PC-9 (cell line): Measurements from ENCODE around the gene NF1. TPM values are rescaled to one million over a fixed set of nuclear protein-coding genes. Genes with fewer than 3 reads are reported as not detected.

Source experiments
- BruUV-seq: library from RNA; stranded (reverse); fragments of 400-500 nt; replicated peaks from 2 replicates; lab custom pipeline; 2021; lab: Mats Ljungman, UMichigan
- CTCF ChIA-PET: fragments of 300-600 bp; sonication (Branson Sonifier 250); formaldehyde crosslinking; loops from one replicate; lab custom pipeline; 2022; ENCODE audit warnings: antibody characterized with exemption; lab: Charles Lee
- POLR2A ChIA-PET: fragments of 300-600 bp; sonication (Branson Sonifier 250); formaldehyde crosslinking; loops from one replicate; lab custom pipeline; 2022; ENCODE audit warnings: antibody characterized with exemption; ENCODE audit not compliant: unreplicated experiment; lab: Charles Lee
- DNase-seq, 2 experiments: peaks; one replicate each; pipeline versions ENCODE4 v3.0.0 to v3.0.0-alpha.2; 2015 to 2022; ENCODE audit warnings: mixed read lengths in 1 of 2
- H2AFZ ChIP-seq: fragments of 200-600 bp; sonication (generic); 2 replicates; pipeline ENCODE4 v1.8.1; 2017; ENCODE audit warnings: antibody characterized with exemption
- H3F3A ChIP-seq: fragments of 200-600 bp; sonication (generic); 2 replicates; pipeline ENCODE4 v1.8.1; 2017; ENCODE audit warnings: antibody characterized with exemption, mild to moderate bottlenecking, low read depth; ENCODE audit not compliant: insufficient read depth
- H3K27ac ChIP-seq: fragments of 200-600 bp; sonication (generic); 2 replicates; pipeline ENCODE4 v1.6.1; 2016; ENCODE audit warnings: mixed run types
- H3K27me3 ChIP-seq: fragments of 200-600 bp; sonication (generic); 2 replicates; pipeline ENCODE4 v1.6.1; 2016; ENCODE audit warnings: low read depth, mixed run types; ENCODE audit not compliant: insufficient read depth
- H3K36me3 ChIP-seq: fragments of 200-600 bp; sonication (generic); 2 replicates; pipeline ENCODE4 v1.6.1; 2016; ENCODE audit warnings: low read depth, mixed run types
- H3K4me1 ChIP-seq: fragments of 200-600 bp; sonication (generic); replicated peaks from 2 replicates; pipeline ENCODE4 v1.6.1; 2016; ENCODE audit warnings: mixed run types; ENCODE audit not compliant: insufficient read depth
- H3K4me2 ChIP-seq: fragments of 200-600 bp; sonication (generic); 2 replicates; pipeline ENCODE4 v1.6.1; 2017; ENCODE audit warnings: mixed run types
- H3K4me3 ChIP-seq: fragments of 200-600 bp; sonication (generic); 2 replicates; pipeline ENCODE4 v1.6.1; 2016; ENCODE audit warnings: mixed run types
- H3K79me2 ChIP-seq: fragments of 200-600 bp; sonication (generic); 2 replicates; pipeline ENCODE4 v1.6.1; 2017; ENCODE audit warnings: low read depth, mixed run types
- H3K9me2 ChIP-seq: fragments of 200-600 bp; sonication (generic); 2 replicates; pipeline ENCODE4 v1.8.1; 2017; ENCODE audit warnings: mild to moderate bottlenecking; ENCODE audit not compliant: insufficient read depth
- H3K9me3 ChIP-seq: fragments of 200-600 bp; sonication (generic); 2 replicates; pipeline ENCODE4 v1.8.1; 2016; ENCODE audit warnings: low read depth; ENCODE audit not compliant: insufficient read depth
- H4K20me1 ChIP-seq: fragments of 200-600 bp; sonication (generic); 2 replicates; pipeline ENCODE4 v1.8.1; 2017; ENCODE audit not compliant: insufficient read depth
- CTCF ChIP-seq: fragments of 200-600 bp; sonication (generic); conservative IDR thresholded peaks from 2 replicates; pipeline ENCODE4 v1.6.1; 2017; ENCODE audit warnings: mixed run types, antibody characterized with exemption, mild to moderate bottlenecking, moderate library complexity
- EZH2 ChIP-seq: fragments of 200-600 bp; sonication (generic); IDR thresholded peaks from 2 replicates; pipeline ENCODE4 v1.8.0; 2017; ENCODE audit warnings: antibody characterized with exemption, low read depth
- intact Hi-C: fragments of 100-400 bp; cut with micrococcal nuclease; formaldehyde crosslinking; loops from one replicate; pipeline ENCODE4 v1.10.0; 2022; ENCODE audit not compliant: unreplicated experiment
- total RNA-seq: library from RNA; stranded (reverse); gene quantifications from 2 replicates; pipeline ENCODE4 v1.2.3, GENCODE V29; 2021

Gene NF1
- total RNA-seq, 1 experiment from 2014 or later: 61.0 TPM

DNA sequence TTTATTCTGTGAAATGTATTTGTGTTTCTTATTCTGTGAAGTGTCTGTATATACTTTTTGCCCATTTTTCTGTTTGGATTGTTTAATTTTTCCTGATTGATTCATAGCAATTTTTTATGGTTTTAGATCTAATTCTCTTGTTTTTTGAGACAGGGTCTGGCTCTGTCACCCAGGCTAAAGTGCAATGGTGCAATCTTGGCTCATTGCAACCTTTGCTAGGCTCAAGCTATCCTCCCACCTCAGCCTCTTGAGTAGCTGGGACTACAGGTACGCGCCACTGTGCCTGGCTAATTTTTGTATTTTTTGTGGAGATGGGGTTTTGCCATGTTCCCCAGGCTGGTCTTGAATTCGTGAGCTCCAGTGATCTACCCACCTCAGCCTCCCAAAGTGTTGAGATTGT, 31.5 kb downstream of the NF1 start:
- CTCF ChIA-PET: no interaction called here

DNA sequence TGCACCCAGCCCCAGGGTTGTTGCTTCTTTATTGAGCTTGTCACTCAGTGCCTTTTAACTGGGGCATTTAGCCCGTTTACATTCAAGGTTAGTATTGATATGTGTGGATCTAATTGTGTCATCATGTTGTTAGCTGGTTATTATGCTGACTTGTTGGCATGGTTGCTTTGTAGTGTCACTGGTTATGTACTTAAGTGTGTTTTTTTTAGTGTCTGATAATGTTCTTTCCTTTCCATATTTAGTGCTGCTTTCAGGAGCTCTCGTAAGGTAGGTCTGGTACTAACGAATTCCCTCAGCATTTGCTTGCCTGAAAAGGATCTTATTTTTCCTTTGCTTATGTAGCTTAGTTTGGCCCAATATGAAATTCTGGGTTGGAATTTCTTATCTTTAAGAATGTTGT, 33.5 kb downstream of the NF1 start:
- H3K79me2 ChIP-seq: peaks cover 77% of the 10 kb centered on the region

More for the DNA sequence above, 31.5 kb downstream of the NF1 start:
- Histone ChIP-seq H3K4me3 (no peak overlapping the region), H3K27me3 (no peaks in the 10 kb centered on the region), H3K4me1 (no peaks in the 10 kb centered on the region), H3K9me3 (peaks cover 4% of the 10 kb centered on the region; the same call in 1 of the 2 replicates), H4K20me1 (peaks cover 50% of the 10 kb centered on the region), H2AFZ (no peak overlapping the region), H3K36me3 (no peaks in the 10 kb centered on the region), H3F3A (no peaks in the 10 kb centered on the region), H3K79me2 (peaks cover 82% of the 10 kb centered on the region), H3K27ac (no peak overlapping the region), H3K4me2 (no peak overlapping the region), H3K9me2 (no peaks in the 10 kb centered on the region)
- POLR2A ChIA-PET: no interaction called here
- DNase-seq: no peak
- TF ChIP-seq CTCF: no peak
- no peak for TF ChIP-seq EZH2
- BruUV-seq: no TSS peak
- intact Hi-C loops: no loop called here

GRCh38 chr17:31130286-31131224, 35.8 kb downstream of the NF1 start:
- Histone ChIP-seq H3K9me2 (no peaks in the 10 kb centered on the region), H3K9me3 (no peaks in the 10 kb centered on the region), H3K4me2 (no peak overlapping the region), H4K20me1 (peaks cover 41% of the 10 kb centered on the region), H3F3A (peaks cover under 1% of the 10 kb centered on the region; the same call in 1 of the 2 replicates), H2AFZ (no peak overlapping the region), H3K79me2 (peaks cover 74% of the 10 kb centered on the region), H3K27ac (no peak overlapping the region), H3K4me3 (no peak overlapping the region), H3K4me1 (no peaks in the 10 kb centered on the region), H3K36me3 (no peaks in the 10 kb centered on the region), H3K27me3 (no peaks in the 10 kb centered on the region)
- no peak for TF ChIP-seq CTCF
- POLR2A ChIA-PET: no interaction called here
- intact Hi-C loops: no loop called here
- DNase-seq: no peak
- no TSS peak for BruUV-seq
- CTCF ChIA-PET: no interaction called here

More for the DNA sequence above, 33.5 kb downstream of the NF1 start:
- H4K20me1 ChIP-seq: peaks cover 45% of the 10 kb centered on the region
- no peak overlapping the region for H3K4me2 ChIP-seq
- no peaks in the 10 kb centered on the region for H3K36me3 ChIP-seq
- no peak for DNase-seq
- TF ChIP-seq CTCF (no peak), EZH2 (no peak)
- no TSS peak for BruUV-seq
- CTCF ChIA-PET: no interaction called here
- no peak overlapping the region for H2AFZ ChIP-seq
- no peaks in the 10 kb centered on the region for H3K4me1 ChIP-seq
- H3K9me2 ChIP-seq: no peaks in the 10 kb centered on the region
- POLR2A ChIA-PET: interaction anchor here (0.6 kb wide), 1 partner anchor 24 kb away, joined by 3 read pairs; no protein-coding TSS in a partner anchor
- no peaks in the 10 kb centered on the region for H3K27me3 ChIP-seq
- intact Hi-C loops: no loop called here
- H3K27ac ChIP-seq: no peak overlapping the region
- no peaks in the 10 kb centered on the region for H3F3A ChIP-seq
- H3K4me3 ChIP-seq: no peak overlapping the region
- H3K9me3 ChIP-seq: no peaks in the 10 kb centered on the region
